H54 (cell line): Measurements from ENCODE around the gene METTL24.
"Not testable (repeated sequence)": the region's sequence is repeated elsewhere in the genome, so short reads cannot be mapped to it uniquely, and the experiment has no call there.

ENCODE experiments used
- DNase-seq: peaks from one replicate; pipeline ENCODE4 v3.0.0; 2011; ENCODE audit warnings: low spot score, mixed read lengths; ENCODE audit not compliant: insufficient read length
- FAIRE-seq: peaks from 3 replicates; lab custom pipeline; 2011; peaks lifted over from hg19 to GRCh38; lab: Jason Lieb, UNC
- POLR2A ChIP-seq: IDR thresholded peaks from 2 replicates; pipeline ENCODE4 v1.6.1; 2011; ENCODE audit warnings: low read depth, mild to moderate bottlenecking, low read length

METTL24 gene

GRCh38 chr6:110266996-110267395 is 91.2 kb downstream of the METTL24 start:
- no peak for TF ChIP-seq POLR2A
- FAIRE-seq (no peak), DNase-seq (no peak)

DNA sequence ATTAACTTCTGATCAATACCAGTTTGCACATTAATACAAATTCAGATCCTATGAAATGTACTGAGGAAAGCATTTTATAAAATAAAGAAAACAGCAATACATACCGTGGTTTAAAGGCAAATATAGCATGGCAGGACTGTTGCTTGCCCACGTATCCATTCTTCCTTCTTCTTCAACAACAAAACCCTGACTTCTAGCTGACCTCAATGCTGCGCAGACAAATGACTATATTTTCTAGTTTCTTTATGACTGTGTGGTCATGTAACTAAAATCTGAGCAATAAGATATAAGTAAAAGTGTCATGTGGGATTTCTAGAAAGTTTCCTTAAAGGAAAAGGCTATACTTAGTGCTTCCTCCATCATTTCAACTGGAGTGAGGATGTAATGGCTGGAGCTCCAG is 92.9 kb downstream of the METTL24 start:
- DNase-seq (no peak), FAIRE-seq (no peak)
- no peak for TF ChIP-seq POLR2A

DNA sequence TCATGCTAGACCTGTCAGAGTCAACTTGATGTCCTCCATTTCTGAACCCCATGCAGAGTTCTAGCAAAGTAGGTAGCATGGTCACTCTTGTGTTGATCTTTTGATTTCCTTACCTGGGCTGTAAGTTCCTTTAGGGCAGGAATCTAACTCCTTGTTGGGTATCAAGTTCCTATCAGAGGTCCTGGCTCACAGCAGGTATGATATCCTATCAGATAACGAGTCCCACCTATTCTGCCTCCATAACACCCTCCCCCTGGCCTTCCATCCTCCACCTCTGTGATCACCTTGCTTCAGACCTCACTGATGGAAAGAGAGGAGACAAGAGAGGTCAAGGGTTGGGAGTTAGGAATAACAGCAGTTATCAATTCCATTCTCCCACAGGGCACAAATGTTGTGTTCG is 101.8 kb downstream of the METTL24 start:
- TF ChIP-seq POLR2A: no peak
- no peak for FAIRE-seq
- no peak for DNase-seq

GRCh38 chr6:110255211-110255750 is 102.9 kb downstream of the METTL24 start:
- FAIRE-seq (no peak), DNase-seq (no peak)
- TF ChIP-seq POLR2A: no peak

- TF ChIP-seq POLR2A: no peak
- DNase-seq (no peak), FAIRE-seq (no peak)
Measured at GRCh38 chr6:110250838-110251237, 107.3 kb downstream of the METTL24 start.

DNA sequence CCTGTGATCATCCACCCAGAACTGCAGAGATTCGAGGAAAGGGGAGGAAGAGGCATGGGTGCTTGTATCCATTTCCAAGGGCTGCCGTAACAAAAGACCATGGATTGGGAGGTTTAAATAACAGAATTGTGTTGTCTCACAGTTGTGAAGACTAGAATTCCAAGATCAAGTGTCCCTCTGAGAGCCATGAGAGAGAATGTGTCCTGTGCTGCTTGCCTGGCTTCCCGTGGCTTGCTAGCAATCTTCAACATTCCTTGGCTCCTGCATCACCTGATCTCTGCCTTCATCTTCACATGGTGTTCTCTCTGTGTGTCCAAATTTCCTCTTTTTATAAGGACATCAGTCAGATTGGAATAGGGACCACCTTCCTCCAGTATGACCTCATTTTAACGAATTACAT is 108.1 kb downstream of the METTL24 start:
- no peak for TF ChIP-seq POLR2A
- DNase-seq: no peak
- no peak for FAIRE-seq

DNA sequence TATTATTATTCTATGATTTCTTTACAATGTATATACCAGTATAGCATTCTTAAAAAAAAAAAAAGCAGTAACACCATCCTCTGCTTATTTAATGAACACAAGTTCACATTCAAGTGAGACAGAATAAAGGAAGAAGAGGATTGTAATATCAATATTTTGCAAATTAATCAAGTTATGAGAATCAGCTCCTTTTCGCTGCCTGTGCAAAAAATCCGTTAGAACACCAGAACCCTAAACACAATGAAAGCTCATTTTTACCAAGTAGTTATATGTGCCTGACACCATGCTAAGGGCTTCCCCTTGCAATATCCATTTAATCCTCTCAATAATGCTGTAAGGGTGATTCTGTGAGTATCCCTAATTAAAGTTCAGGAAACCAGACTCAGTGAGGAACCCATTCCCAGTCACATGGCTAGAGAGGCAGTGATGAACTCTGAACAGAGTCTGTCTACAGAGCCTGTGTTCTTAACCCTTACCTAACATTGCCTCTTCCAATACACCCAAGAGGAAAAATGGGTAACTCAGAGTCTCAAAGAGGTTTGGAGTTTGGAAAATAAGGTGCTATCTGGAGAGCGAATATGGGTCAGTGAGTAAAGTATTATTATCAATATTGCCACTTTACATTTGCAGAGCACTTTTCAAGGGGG is 111.1 kb downstream of the METTL24 start:
- TF ChIP-seq POLR2A: no peak
- DNase-seq (no peak), FAIRE-seq (no peak)

DNA sequence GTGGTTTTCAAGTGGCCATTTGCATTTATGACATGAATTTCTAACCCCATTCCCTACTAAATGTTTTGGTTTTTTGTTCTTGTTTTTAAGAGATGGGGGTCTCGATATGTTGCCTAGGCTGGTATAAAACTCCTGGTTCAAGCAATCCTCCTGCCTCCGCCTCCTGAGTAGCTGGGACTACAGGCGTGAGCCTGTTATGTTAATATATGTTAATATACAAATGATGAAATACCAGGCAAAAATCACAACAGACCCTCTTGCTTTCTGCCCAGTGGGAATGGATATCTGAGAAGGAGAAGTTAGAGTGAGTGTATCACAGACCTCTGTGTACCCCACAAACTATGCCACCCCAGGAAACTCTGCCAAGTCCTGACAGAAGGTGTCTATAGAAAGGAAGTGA is 111.8 kb downstream of the METTL24 start:
- DNase-seq (no peak), FAIRE-seq (no peak)
- TF ChIP-seq POLR2A: no peak

- not testable (repeated sequence) for FAIRE-seq, DNase-seq
Measured at GRCh38 chr6:110244621-110245020, 113.5 kb downstream of the METTL24 start.

- DNase-seq (no peak), FAIRE-seq (no peak)
- TF ChIP-seq POLR2A: no peak
Measured at GRCh38 chr6:110239526-110240274, 118.4 kb downstream of the METTL24 start.

DNA sequence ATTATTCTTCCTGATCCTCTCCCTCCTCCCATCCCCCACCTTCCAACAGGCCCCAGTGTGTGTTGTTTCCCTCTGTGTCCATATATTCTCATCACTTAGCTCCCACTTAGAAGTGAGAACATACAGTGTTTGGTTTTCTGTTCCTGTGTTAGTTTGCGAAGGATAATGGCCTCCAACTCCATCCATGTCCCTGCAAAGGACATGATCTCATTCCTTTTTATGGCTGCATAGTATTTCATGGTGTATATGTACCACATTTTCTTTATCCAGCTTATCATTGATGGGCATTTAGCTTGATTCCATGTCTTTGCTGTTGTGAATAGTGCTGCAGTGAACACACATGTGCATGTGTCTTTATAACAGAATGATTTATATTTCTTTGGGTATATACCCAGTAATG is 122.1 kb downstream of the METTL24 start:
- DNase-seq, FAIRE-seq: not testable (repeated sequence)

DNA sequence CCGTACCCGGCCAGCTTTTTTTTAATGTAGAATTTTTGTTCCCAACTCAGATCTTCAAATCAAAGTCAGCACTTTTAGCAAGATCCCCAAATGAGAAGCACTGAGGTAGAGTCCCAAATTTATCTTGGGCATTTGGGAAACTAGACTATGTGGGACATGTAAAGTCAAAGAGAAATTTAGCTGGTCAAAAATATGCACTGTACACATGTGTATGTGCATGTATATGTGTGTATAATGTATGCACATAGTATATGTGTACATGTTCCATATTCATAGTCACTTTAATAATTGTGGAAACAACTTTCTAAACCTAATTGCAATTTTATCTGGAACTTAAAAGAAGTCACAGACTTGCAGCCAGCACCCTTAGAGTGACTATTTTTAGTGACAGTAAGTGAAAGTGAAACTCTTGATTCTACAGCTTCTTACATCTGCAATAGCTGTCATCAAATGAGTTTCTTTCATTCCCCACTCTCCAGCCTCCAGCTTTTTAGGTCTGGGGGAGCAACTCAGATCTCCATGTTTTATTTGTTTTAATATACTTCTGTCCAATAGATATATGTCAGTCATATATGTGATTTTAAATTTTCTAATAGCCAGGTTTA is 124.3 kb downstream of the METTL24 start:
- TF ChIP-seq POLR2A: no peak
- DNase-seq: no peak
- FAIRE-seq: no peak

GRCh38 chr6:110232450-110232849 is 125.7 kb downstream of the METTL24 start:
- FAIRE-seq: no peak
- DNase-seq: no peak
- no peak for TF ChIP-seq POLR2A

DNA sequence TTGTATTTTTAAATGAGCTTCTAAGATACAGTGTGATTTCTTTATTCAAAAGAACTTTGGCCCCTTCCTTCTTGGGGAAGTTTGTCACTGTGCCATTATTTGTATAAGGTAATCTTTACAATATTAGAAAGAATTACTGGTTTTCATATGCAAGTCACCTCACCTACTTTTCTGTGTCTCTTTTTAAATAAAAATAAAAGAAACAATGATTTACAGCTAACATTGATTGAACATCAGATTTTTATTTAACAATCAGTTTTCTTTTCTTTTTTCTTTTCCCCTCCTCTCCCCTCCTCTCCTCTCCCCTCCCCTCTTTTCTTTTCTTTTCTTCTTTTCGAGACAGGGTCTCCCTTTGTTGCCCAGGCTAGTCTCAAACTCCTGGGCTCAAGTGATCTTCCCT is 131.9 kb downstream of the METTL24 start:
- FAIRE-seq: no peak

More for the DNA sequence above, 131.9 kb downstream of the METTL24 start:
- no peak for TF ChIP-seq POLR2A
- DNase-seq: no peak
